ENCODE data around the gene TROAP.

GRCh38 chr12:49368240-49368600, 45.2 kb downstream of the TROAP start:
- TF ChIP-seq CTCF (IDR thresholded peaks at IDR 0.05), result no peak
- no peak for TF ChIP-seq POLR2A (IDR thresholded peaks at IDR 0.05)

Measured in breast epithelium (tissue), 3 donors.